HG02798 (cell line): ENCODE measurements around the gene TFG.

Experiments
- ATAC-seq: cut with Tn5 transposase; IDR thresholded peaks from one replicate; pipeline ENCODE4 v1.9.1; 2021; ENCODE audit warnings: mild to moderate bottlenecking; ENCODE audit not compliant: unreplicated experiment, poor library complexity

Gene TFG

DNA sequence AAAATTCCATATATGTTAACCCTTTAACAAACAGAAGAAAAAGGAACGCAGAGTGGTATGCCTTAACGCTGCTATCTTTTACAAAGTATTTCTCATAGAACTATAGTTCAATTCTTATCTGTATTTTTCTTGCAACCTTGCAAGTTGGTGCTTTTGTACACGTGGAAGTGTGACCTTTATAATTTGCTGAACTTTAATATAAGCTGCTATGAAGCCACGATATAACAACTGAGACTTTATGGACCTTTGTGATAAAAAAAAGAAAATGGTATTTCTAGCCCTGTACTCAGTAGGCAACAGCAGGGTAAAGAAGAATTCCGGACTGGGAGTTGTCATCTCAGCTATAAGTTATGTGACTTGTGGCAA, 6.3 kb upstream of the TFG start:
- ATAC-seq = no peak

- ATAC-seq = no peak
These were observed 5.4 kb upstream of the TFG start for GRCh38 chr3:100703865-100704264.

DNA sequence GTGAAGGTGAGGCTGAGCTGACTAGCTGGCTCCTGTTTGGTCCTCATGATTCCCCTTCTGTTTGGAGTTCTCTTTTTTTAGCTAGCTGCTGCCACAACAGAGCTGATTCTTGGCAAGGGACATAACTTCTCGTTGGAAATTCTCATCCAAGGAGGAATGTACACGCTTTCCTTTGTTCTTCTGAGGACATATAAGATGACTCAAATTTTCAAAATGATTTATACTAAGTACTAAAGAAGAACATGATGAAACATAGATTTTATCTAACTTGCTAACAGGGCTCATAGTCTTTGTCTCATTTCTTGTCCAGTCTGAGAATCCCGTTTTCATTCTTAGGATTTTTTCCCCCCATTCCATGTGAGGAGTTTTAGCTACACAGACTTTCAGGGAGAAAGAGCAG, 2.9 kb upstream of the TFG start:
- no peak for ATAC-seq

DNA sequence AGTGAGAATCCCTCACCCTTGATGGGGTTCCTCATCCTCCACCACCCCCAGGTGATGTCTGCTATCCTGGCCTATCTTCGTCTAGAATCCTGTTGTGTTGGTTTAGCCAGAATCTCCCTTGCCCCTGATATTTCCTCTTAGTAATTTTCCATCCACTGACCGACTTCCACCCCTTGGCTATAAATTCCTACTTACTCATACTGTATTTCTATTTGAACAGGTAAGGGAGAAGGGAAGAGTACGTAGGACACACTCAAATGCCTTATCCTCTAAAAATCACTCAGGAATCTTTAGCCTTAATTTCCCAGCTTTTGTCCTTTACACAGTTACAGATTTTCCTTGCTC, 678 bp upstream of the TFG start:
- ATAC-seq = no peak

DNA sequence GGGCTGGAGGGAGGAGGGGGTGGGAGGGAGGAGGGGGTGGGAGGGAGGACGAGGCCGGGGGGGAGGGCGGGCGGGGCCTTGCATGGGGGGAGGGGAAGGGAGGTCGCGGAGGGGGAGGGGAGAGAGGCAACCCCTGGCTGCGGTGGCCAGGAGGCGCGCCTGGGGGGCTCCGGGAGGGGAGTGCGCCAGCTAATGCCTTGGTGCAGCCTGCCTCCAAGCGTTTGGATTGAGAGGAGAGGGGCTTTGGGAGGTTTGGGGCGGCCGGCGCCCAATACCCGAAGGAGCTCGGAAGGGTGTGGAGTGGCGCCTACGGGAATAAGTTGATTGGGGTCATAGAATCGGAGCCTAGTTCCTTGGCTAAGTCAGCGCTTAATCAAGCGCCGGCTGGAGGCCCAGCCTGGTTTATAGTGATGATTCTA, 557 bp downstream of the TFG start:
- ATAC-seq = no peak

DNA sequence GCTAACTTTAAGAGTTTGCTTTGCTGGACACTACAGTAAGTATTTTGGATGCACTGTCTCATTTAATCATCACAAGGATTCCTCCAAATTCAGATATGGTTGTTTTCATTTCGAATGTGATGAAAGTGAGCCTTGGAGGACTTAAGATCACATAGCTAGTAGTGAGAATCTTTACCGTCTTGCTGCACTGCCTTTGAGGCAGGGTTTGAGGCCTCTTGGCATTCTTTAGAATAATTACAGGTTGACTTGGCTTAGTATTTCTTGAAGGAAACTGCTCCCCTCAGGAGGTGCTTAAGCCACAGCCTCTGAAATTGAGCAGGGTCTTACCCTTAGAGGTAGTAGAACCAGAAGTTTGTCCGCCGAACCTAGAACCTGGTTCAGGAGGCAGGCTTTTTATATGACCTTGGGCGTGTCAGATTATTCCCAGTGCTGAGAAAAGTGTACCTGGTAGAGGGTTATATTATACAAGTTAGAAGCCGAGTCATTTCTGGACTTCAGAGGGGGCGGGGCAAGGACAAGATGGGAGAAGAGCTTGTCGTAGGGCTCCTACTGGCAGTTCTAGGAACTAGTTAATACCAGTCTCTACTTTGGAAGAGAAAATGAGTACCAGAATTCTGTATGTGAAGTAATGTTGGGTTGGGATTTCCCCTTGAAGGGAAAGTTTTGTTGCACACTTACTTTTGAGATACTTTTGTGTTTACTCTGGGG, 1.1 kb downstream of the TFG start:
- ATAC-seq = peak; percentile 39

GRCh38 chr3:100715176-100715575, 5.9 kb downstream of the TFG start:
- no peak for ATAC-seq

- no peak for ATAC-seq
These were observed 7.8 kb downstream of the TFG start for GRCh38 chr3:100717063-100717462.

DNA sequence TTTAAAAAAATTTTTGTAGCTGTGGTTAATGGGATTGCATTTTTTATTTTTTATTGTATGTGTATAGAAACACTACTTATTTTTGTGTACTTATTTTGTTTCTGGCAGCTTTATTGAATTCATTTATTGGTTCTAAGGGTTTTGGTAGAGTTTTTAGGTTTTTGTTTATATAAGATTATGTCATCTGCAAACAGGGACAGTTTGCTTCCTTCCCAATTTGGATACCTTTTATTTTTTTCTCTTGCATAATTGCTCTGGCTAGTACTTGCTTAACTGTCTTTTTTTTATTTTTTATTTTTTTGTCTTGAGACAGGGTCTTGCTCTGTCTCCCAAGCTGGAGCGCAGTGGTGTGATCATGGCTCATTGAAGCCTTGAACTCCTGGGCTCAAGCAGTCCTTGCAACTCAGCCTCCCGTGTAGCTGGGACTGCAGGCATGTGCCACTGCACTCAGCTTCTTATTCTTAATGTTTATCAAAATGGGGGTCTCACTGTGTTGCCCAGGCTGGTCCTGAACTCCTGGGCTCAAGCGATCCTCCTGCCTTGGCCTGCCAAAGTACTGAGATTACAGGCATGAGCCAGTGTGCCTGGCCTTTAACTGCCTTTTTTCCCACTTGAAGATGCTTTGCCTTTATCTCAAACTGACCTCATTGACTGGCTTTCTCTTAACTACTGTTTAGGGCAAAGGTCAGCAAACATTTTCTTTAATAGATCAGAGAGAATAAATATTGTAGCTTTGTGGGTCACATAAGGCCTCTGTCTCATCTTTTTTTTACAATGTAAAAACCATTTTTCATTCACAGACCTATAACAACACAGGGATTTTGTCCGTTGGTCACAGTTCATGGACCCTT, 8.6 kb downstream of the TFG start:
- ATAC-seq = no peak

DNA sequence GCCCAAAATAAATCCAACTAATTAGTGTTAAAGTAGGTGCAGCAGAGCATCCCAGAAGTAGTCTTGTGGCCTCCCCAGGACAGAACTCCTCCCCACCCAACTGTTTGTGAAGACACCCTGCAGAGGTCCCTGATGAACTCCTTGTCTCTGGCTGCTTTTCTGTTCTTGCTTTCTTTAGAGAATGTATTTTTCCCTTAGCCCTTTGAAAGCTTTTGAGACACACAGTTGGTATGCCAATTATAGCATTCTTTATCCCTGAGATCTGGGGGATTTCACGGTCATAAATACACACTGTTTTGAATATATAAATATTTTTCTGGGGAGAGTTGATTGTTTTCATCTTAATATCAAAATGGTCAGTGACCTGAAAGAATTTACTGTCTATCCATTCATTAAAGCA, 9.8 kb downstream of the TFG start:
- no peak for ATAC-seq

- ATAC-seq = no peak
These were observed 11.1 kb downstream of the TFG start for GRCh38 chr3:100720426-100720825.

GRCh38 chr3:100725935-100726513, 16.7 kb downstream of the TFG start:
- ATAC-seq = no peak

DNA sequence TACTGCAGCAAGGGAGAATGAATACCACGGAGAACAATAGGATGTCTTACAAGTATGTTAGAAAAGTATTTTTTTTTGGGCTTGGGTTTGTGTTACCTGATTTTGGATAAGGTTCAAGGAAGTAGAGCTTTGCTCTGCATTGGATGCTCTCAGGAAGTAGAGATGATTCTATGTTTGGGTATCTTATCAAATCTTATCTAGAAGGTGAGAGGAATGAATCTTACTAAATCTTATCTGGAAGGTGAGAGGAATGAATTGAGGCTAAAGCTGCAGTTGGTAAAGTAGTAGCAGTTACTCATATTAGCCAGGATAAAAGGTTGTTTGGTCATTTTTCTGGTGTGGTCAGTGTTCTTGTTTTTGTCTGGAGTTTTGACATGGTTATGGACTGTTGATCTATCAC, 17.4 kb downstream of the TFG start:
- no peak for ATAC-seq

DNA sequence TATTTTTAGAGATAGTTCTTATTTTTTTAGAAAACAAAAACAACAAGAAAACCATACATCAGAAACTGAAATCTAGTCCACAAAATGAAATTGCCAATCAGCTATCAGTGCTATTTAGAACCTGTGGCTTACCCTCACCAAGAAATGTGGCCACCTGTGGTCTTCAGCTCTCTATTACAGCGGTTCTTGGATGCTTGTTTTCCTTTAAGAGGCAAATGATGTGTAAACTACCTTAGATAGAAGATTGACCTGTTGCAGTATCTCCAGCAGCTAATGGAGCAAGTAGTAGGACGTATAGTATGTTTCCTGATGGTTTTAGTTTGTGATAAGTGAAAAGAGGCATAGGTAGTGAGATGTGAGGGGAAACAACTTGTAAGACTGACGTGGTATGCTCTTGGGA, 21.2 kb downstream of the TFG start:
- peak; percentile 72 for ATAC-seq

GRCh38 chr3:100732435-100732834, 23.1 kb downstream of the TFG start:
- ATAC-seq = no peak

DNA sequence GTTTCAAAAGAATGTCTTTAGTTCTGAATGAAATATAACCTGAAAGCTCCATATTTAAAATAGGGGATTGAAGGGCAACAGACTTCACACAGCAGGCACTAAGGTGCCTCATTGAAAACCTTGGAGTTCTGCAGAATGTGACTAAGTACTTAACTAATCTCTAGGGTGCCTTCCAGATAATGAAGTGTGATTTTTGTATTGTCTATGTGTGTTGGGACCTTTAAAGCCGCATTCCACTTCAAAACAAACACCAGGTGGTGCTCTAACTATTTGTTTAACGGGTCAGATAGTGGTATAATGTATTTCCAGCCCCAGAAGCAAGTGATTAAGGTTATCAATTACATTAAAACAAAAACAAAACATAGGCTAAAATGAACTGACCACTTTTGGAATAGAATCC, 28.0 kb downstream of the TFG start:
- no peak for ATAC-seq

DNA sequence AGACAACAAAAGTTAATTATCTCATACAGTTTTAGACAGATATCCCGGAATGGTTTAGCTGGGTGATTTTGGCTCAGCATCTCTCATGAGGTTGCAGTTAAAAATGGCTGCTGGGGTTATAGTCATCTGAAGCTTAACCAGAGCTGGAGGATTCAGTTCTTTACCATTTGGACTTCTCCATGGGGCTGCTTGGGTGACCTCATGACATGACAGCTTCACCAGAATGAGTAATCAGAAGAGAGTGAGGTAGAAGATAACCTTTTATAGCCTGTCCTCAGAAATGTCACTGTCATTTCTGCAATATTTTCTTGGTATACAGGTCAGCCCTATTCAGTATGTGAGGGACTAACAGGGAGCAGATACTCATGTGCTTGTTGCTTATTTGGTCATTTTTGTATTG, 30.9 kb downstream of the TFG start:
- no peak for ATAC-seq

GRCh38 chr3:100743535-100743934, 34.2 kb downstream of the TFG start:
- ATAC-seq = no peak

DNA sequence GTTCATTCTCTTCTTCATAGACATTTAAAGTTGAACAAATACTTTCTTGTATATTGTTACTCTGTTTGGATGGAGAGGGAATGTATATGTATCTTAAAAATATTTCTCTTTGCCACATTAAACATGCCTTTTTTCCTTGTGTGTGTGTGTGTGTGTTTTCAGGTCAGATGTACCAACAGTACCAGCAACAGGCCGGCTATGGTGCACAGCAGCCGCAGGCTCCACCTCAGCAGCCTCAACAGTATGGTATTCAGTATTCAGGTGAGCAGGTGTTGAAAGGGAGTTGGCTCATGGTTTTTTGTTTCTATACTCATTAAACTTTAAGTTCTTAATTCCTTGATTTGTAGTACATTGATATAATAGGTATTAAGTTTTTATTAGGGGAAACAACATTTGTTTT, 35.4 kb downstream of the TFG start:
- ATAC-seq = no peak

- ATAC-seq = no peak
These were observed 36.3 kb downstream of the TFG start for GRCh38 chr3:100745617-100746016.

DNA sequence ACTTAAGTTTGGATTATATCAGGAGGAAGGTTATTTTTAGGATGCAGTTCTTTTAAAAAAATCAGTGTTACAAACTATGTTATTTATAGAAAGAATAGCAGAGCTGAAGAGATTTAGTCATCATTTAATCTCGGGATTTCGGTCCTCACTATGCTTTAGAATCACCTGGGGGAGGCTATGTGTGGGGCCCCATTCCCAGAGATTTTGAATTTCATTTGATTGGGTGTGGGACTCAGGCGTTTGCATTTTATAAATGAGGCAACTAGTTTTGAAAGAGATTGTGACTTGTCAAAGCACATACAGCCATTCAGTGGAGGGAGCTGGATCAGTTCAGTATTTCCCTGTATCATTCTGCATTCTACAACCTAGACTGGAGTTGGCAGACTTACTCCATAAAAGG, 36.8 kb downstream of the TFG start:
- ATAC-seq = no peak

- no peak for ATAC-seq
These were observed 38.9 kb downstream of the TFG start for GRCh38 chr3:100748220-100748619.
